HG03520 (cell line): ENCODE measurements around the gene ASB11.

Experiments used
- ATAC-seq: cut with Tn5 transposase; IDR thresholded peaks from one replicate; pipeline ENCODE4 v1.9.1; 2021; ENCODE audit warnings: mild to moderate bottlenecking, moderate library complexity; ENCODE audit not compliant: unreplicated experiment

ASB11 gene

GRCh38 chrX:15235001-15235400, 80.4 kb downstream of the ASB11 start:
- no peak for ATAC-seq

- no peak for ATAC-seq
Observed at GRCh38 chrX:15233416-15234015, 81.9 kb downstream of the ASB11 start.
